GM08714 (cell line): ENCODE results near the gene AQR.
"Not testable (repeated sequence)": the region's sequence is repeated elsewhere in the genome, so short reads cannot be mapped to it uniquely, and the experiment has no call there.

Experiments used
- H3K4me3 ChIP-seq: fragments of 200-500 bp; sonication (Bioruptor generic); 2 replicates; pipeline ENCODE4 v1.5.1; 2014; ENCODE audit warnings: mild to moderate bottlenecking, low read length, inconsistent platforms
- ZNF274 ChIP-seq: IDR thresholded peaks from 2 replicates; pipeline ENCODE4 v1.6.1; 2012; ENCODE audit warnings: mild to moderate bottlenecking, low read depth, low read length

The AQR gene

GRCh38 chr15:34838282-34838681 lies 131.3 kb downstream of the AQR start:
- H3K4me3 ChIP-seq, result no peak overlapping the region
- no peak for TF ChIP-seq ZNF274

- no peak for TF ChIP-seq ZNF274
- H3K4me3 ChIP-seq, result no peak overlapping the region
These were observed 132.1 kb downstream of the AQR start for GRCh38 chr15:34837246-34838016.

- no peak for TF ChIP-seq ZNF274
These were observed 141.2 kb downstream of the AQR start for GRCh38 chr15:34828145-34828911.

GRCh38 chr15:34821831-34822230 lies 147.7 kb downstream of the AQR start:
- no peak overlapping the region for H3K4me3 ChIP-seq
- no peak for TF ChIP-seq ZNF274

More at GRCh38 chr15:34828145-34828911, 141.2 kb downstream of the AQR start:
- no peak overlapping the region for H3K4me3 ChIP-seq

GRCh38 chr15:34820110-34820509 lies 149.4 kb downstream of the AQR start:
- no peak for TF ChIP-seq ZNF274
- no peak overlapping the region for H3K4me3 ChIP-seq

- H3K4me3 ChIP-seq, result no peak overlapping the region
- TF ChIP-seq ZNF274, result no peak
These were observed 151.0 kb downstream of the AQR start for GRCh38 chr15:34818526-34818925.

GRCh38 chr15:34815836-34816235 lies 153.7 kb downstream of the AQR start:
- H3K4me3 ChIP-seq, result no peak overlapping the region
- no peak for TF ChIP-seq ZNF274

GRCh38 chr15:34813446-34814190 lies 155.9 kb downstream of the AQR start:
- no peak for TF ChIP-seq ZNF274
- no peak overlapping the region for H3K4me3 ChIP-seq

- H3K4me3 ChIP-seq, result not testable (repeated sequence)
These were observed 156.6 kb downstream of the AQR start for GRCh38 chr15:34812868-34813365.

- no peak for TF ChIP-seq ZNF274
- H3K4me3 ChIP-seq, result no peak overlapping the region
These were observed 157.2 kb downstream of the AQR start for GRCh38 chr15:34812369-34812768.

- TF ChIP-seq ZNF274, result no peak
- no peak overlapping the region for H3K4me3 ChIP-seq
These were observed 159.0 kb downstream of the AQR start for GRCh38 chr15:34810443-34811129.

GRCh38 chr15:34809186-34809585 lies 160.4 kb downstream of the AQR start:
- H3K4me3 ChIP-seq, result no peak overlapping the region
- no peak for TF ChIP-seq ZNF274

- TF ChIP-seq ZNF274, result no peak
- H3K4me3 ChIP-seq, result no peak overlapping the region
These were observed 161.5 kb downstream of the AQR start for GRCh38 chr15:34808016-34808415.

- not testable (repeated sequence) for H3K4me3 ChIP-seq
These were observed 162.3 kb downstream of the AQR start for GRCh38 chr15:34807241-34807640.
